Middle frontal gyrus (tissue), 1 donor: ENCODE results near the gene RFNG.

Experiments
- DNase-seq: peaks from one replicate; pipeline ENCODE4 v3.0.0-alpha.2; 2015; ENCODE audit warnings: low spot score; ENCODE audit errors: extremely low spot score

Gene RFNG

DNA sequence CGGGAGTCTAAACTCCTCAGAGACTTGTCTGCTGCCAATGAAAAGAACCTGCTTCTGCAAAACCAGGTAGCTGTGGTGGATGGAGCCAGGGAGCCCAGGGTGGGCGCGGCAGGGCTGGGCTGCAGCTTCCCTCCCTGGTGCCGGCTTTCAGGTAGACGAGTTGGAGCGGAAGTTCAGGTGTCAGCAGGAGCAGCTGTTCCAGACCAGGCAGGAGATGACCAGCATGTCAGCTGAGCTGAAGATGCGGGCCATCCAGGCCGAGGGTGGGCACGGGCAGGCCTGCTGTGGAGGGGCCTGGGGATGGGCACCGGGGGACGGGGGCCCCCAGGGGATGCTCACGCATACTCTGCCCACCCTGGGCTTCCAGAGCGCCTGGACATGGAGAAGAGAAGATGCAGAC lies 23.4 kb downstream of the RFNG start:
- no peak for DNase-seq

GRCh38 chr17:82025401-82026107 lies 26.1 kb downstream of the RFNG start:
- no peak for DNase-seq

DNA sequence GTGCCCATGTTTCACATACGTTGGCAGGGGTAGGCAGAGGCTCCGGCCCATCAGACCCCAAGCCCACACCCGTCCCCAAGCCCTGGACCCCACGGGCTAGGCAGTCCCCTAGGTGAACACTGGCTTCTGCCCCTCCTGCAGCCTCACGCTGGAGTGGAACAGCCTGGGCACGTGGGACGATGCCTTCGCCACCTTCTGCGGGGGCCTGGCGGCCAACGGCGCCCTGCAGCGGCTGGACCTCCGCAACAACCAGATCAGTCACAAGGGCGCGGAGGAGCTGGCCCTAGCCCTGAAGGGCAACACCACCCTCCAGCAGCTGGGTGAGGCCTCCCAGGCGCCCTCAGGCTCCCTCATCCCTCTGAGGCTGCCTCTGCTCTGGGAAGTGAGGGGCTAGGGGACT lies 26.8 kb downstream of the RFNG start:
- DNase-seq = no peak

DNA sequence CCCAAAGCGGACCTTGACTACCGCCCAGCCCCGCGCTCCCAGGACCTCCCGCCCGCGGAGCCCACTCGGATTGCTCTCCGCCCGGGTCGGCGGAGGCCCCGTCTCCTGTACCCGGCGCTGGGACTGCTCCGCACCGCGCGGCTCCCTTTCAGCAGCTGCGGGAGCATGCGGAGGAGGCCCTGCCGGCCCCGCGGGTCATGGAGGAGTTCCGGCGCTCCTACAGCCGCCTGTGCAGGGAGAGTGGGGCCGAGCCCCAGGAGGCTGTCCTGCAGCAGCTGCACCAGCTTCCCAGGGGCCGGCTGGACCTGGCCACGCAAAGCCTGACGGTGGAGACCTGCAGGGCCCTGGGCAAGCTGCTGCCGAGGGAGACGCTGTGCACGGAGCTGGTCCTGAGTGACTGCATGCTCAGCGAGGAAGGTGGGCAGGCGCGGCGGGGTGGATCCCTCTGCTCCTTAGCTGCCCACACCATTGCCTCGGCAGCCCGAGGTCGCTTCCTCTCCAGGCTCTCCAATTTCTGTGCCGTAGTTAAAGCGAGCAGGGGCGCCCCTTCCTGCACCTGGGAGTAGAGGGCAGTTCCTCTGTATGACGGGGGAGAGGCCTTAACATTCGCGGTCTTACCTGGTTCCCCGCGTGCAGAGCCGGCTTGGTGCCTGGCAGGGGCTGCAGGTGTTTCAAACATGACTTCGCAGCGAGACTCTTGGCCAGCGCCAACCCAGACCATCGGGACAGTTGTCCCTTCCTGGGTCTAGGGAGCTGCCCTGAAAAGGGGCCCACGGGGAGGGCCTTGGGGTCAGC lies 28.0 kb downstream of the RFNG start:
- no peak for DNase-seq

- peak; percentile 98 for DNase-seq
These were observed 28.6 kb downstream of the RFNG start, which contains the start of gene LRRC45 for GRCh38 chr17:82022981-82023446. TSS of gene LRRC45 (plus strand) at chr17:82023305. CDS start at chr17:82023644, 339 bp downstream.

DNA sequence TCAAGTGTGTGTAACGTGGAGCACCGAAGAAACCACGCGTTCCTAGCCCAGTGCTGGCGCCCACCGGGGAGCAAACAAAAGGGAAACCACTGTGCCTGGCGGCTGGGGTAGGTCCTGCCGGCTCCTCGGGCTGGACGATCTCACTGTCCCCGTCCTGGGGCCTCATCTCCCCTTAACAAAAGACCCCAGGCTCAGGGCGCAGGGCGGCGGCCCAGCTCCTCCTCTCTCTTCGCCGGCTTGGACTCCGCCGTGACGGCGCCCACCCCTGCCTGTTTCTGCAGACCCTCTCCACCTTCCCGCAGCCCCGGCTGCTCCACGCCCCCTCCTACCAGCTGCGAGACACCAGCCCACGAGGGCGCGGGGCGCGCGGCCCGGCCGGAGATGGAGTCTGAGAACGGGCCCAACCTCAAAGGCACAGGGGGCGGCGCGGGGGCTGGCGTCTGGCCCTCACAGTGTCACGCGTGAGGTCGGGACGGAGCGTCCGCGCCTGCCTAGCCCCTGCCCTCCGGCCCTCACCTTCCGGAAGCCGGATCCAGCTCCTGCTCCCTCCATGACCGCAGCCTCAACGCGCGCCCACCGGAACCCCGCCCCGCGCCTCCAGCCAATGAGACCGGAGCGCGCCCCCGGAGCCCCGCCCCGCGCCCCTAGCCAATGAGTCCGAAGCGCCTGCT lies 29.2 kb downstream of the RFNG start, which contains the start of gene CENPX:
Gene CENPX, minus strand, starts transcription at position 569 of the 671 bp plus-strand sequence. Its CDS starts 17 bp downstream, at position 552.
- DNase-seq = no peak

- DNase-seq = no peak
These were observed 29.7 kb downstream of the RFNG start for GRCh38 chr17:82021900-82022309.

DNA sequence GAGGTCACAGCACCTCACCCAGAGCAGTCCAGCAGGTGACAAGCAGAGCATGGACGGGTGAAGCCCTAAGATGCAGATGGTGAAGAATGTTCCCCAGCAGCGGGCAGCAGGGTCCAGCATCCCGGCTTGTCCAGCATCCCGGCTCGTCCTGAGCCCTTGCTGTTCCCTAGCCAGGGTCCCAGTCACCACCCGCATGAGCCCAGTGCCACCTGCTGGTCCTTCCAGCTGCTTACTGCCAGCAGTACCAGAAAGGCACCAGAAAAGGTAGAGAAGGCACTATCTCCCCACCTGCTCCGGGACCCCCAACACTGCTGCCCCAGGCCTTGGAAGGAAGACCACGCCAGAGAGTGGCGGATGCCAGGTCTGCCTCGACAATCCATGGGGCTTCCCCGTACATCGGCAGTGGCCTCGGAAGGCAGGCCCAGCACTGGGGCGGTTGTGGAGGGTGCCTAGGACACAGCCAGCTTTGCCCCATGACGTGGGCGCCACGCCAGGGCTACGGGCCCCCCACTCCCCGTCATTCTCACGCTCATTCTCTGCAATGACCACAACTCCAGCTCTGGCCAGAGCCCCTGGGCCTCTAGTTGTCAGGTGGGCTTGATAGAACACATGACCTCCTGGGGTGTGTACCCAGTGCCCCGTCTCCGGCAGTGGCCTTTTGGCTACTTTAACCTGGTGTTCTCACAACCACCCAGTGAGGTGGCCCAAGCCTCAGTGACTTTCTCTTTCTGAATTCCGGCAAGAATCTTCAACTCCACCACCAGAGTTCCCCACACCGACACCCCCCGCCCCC lies 30.3 kb downstream of the RFNG start:
- DNase-seq = peak; percentile 37

DNA sequence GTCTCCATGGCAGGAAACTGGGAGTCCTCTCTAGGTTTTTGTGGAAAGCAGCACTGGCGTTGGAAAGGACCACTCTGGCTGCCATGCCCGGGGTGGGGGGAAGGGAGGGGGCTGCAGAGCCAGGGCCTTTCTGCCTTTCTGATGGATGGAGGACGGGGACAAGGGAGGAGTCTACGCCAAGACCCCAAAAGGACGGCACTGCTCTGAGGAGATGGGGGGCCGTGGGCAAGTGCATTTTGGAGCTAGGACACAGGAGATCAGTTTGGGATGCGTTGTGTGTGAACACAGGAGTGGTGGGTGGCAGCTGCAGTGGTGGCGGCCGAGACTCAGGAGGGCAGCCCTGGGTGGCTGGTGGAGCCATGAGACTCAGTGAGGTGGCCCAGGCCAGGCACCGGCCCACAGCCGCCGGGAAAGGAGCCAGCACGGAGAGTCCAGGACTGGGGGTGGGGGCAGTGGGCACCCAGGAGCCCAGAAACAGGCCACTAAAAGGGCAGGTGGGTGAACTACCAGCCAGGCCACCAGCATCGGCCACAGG lies 31.0 kb downstream of the RFNG start:
- no peak for DNase-seq

- DNase-seq = no peak
These were observed 31.7 kb downstream of the RFNG start for GRCh38 chr17:82019690-82020571.

- DNase-seq = no peak
These were observed 32.5 kb downstream of the RFNG start for GRCh38 chr17:82018989-82019689.

DNA sequence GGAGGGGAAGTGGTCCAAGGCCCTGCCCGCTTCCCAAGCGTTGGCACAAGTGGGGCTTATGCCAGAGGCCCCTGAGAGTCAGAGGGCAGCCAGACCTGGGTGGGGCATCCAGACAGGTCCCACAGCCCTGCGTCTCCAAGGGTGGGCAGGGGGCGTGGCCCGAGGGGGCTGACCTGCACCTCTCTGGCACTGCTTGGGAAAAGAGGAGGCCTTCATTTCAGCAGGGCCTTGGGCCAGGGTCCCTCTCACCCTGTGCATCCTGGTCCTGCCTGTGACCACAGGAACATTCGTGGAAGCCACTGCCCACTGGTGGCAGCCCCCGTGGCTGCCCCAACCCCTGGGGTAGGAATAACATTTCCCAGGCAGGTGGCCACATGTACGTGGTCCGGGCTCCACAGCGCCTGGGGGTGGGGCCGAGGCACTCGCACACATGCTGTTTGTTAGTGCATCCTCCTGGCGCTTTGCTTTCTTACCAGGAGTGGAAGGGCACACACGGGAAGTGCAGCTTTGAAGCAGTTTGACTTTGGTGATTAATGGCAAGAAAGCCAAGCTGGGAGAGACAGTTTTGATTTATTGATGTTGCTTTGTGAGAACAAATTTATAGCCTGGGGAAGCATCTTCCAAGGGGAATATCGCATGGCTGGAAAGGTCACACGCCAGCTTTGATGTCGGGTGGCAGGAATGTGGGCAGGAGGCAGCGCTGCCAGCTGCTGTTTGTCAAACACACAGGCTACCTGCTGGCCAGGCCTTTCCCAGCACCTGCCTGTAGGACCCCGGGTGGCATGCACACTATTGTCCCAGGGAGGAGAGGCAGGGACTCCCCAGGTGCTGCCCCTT lies 33.2 kb downstream of the RFNG start:
- no peak for DNase-seq

DNA sequence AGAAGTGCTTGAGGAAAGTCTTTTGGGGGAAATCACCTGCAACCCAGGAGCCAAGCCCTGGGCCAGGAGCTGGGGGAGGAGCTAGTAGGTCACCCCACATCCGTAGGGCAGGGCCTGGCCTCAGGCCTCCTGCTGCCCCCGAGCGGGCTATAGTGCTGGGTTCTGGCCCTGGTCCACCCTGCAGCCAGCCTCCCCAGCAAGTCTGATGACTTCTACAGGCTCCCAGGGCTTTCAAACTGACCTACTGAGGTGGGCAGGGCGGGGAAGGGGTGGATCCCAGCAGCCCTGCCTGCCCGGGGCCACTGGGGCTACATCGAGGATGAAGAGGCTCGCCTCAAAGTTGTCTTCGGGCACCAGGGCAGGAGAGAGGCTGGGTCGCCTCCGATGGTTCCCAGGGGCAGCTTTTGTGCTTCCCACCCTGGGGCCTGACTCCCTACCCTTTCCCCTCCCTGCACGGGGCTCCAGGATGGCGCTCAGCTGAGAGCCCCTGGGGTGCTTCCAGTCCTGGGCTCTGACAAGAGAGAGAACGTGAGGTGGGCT lies 33.9 kb downstream of the RFNG start:
- DNase-seq = no peak

DNA sequence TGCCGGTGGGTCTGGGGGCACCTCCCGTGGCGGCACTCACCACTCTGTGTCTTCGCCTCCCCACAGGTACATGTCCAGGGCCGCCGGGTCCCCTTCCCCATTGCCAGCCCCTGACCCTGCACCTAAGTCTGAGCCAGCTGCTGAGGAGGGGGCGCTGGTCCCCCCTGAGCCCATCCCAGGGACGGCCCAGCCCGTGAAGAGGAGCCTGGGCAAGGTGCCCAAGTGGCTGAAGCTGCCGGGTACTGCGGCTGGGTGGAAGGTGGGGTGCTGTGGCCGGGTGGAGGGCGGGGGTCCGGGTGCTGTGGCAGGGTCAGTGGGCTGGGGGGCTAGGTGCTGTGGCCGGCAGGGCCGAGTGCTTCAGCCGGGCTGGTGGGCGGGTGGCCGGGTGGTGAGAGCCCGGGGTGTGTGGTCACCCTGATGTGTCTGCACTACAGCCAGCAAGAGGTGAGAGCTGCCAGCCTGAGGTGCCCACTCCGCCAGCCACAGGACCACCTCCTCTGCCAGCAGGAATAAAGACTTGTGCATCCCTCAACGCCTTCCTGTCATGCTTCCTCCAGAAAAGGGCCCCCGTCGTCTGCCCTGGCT lies 34.6 kb downstream of the RFNG start:
- no peak for DNase-seq

GRCh38 chr17:82016061-82016874 lies 35.3 kb downstream of the RFNG start:
- DNase-seq = no peak

DNA sequence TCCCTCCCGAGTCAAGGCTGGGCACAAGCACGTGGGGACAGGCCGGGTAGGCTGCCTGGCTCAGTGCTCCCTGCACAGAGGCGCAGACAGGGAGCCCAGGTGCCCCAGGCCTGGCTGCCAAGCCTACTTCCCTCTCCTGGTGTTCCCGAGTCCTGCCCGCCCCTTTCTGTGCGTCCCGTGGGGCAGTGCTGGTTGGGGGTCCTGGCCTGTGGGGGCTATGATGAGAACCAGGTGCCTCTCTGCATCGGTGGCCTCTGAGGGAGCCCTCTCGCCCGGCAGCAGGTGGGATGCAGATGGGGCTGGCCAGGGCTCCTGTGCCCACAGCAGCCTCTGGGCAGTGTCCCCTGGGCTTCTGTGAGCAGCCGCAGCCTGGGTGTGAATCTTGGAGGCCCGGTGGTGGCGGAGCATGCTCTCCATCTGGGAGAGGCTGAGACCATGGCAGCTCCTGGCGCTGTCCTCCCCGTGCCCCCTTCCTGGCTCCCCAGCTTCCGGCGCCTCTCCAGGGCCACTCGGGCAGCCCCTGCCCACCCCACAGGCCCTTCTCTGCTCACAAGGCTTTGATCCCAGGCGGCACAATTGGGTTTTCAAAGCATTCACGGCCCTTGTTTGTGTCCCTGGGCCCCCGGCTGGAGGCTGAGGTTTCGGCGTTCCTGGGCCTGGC lies 36.2 kb downstream of the RFNG start:
- no peak for DNase-seq
